B cell (primary cell): ENCODE results near the gene ADAM11. TPM values are rescaled to one million over a fixed set of nuclear protein-coding genes. Genes with fewer than 3 reads are reported as not detected.

Experiments
- polyA plus RNA-seq: library from polyadenylated mRNA; depleted of rRNA; stranded (reverse); fragments of >200 nt; gene quantifications from 2 replicates; pipeline ENCODE4 v1.2.3, GENCODE V29; 2012
- small RNA-seq: library from RNA; depleted of rRNA; stranded (forward); fragments of <200 nt; gene quantifications from one replicate; pipeline ENCODE3, GENCODE V24; 2012; ENCODE audit warnings: low replicate concordance, low read depth; ENCODE audit not compliant: insufficient read length
- total RNA-seq, 2 donors: library from RNA; stranded (reverse); fragments of 120-200 nt in 1 of 2; gene quantifications; 1 replicate in 1 of 2; 2 replicates in 1 of 2; pipeline versions ENCODE4 v1.2.3 to v1.2.4, GENCODE V29; 2013 to 2022

The ADAM11 gene
- total and polyA plus RNA-seq, 2 donors (not counting 1 experiment from before 2014, with no cell fraction given), result 0.39 to 1.00 TPM

Small RNA genes within 50 kb of the gene (small RNA-seq; reads per million reads assigned to genes)
- gene RN7SL819P, result not detected

Other genes starting within 250 kb of the ADAM11 start
- 2.3 and 2.5 TPM in 2 replicates for gene FZD2, start 201.5 kb upstream of the ADAM11 start, total RNA-seq
- gene FZD2, start 201.5 kb upstream of the ADAM11 start, polyA plus RNA-seq, result 1.1 and 1.6 TPM in 2 replicates
- gene MEIOC, start 102.5 kb upstream of the ADAM11 start, total RNA-seq, result 0.12 and 0.29 TPM in 2 replicates
- 0.10 TPM in 1 of 2 replicates, not detected in the other for gene MEIOC, start 102.5 kb upstream of the ADAM11 start, polyA plus RNA-seq
- gene CCDC43, start 69.2 kb upstream of the ADAM11 start, total RNA-seq, result 21.9 and 22.7 TPM in 2 replicates
- 3.3 and 5.9 TPM in 2 replicates for gene CCDC43, start 69.2 kb upstream of the ADAM11 start, polyA plus RNA-seq
- 13.8 and 15.9 TPM in 2 replicates for gene DBF4B, start 50.3 kb upstream of the ADAM11 start, total RNA-seq
- 7.3 and 10.9 TPM in 2 replicates for gene DBF4B, start 50.3 kb upstream of the ADAM11 start, polyA plus RNA-seq
- not detected in 2 replicates for gene GJC1, start 71.3 kb downstream of the ADAM11 start, total RNA-seq
- not detected in 2 replicates for gene GJC1, start 71.3 kb downstream of the ADAM11 start, polyA plus RNA-seq
- not detected in 2 replicates for gene HIGD1B, start 88.9 kb downstream of the ADAM11 start, total RNA-seq
- gene HIGD1B, start 88.9 kb downstream of the ADAM11 start, polyA plus RNA-seq, result not detected in 2 replicates
- gene EFTUD2, start 140.5 kb downstream of the ADAM11 start, total RNA-seq, result 133 and 137 TPM in 2 replicates
- 43.2 and 64.4 TPM in 2 replicates for gene EFTUD2, start 140.5 kb downstream of the ADAM11 start, polyA plus RNA-seq
- gene GFAP, start 156.5 kb downstream of the ADAM11 start, total RNA-seq, result not detected in 2 replicates
- gene GFAP, start 156.5 kb downstream of the ADAM11 start, polyA plus RNA-seq, result not detected in 2 replicates
- gene KIF18B, start 188.8 kb downstream of the ADAM11 start, total RNA-seq, result 0.44 TPM in 1 of 2 replicates, not detected in the other
- gene KIF18B, start 188.8 kb downstream of the ADAM11 start, polyA plus RNA-seq, result 0.36 and 0.48 TPM in 2 replicates
- not detected in 2 replicates for gene C1QL1, start 209.3 kb downstream of the ADAM11 start, total RNA-seq
- not detected in 2 replicates for gene C1QL1, start 209.3 kb downstream of the ADAM11 start, polyA plus RNA-seq